HG03025 (cell line): Measurements from ENCODE around the gene PYGO2.

Experiments
- ATAC-seq: cut with Tn5 transposase; IDR thresholded peaks from one replicate; pipeline ENCODE4 v1.9.1; 2021; ENCODE audit warnings: mild to moderate bottlenecking, moderate library complexity; ENCODE audit not compliant: unreplicated experiment, low FRiP score

PYGO2 gene, protein sequence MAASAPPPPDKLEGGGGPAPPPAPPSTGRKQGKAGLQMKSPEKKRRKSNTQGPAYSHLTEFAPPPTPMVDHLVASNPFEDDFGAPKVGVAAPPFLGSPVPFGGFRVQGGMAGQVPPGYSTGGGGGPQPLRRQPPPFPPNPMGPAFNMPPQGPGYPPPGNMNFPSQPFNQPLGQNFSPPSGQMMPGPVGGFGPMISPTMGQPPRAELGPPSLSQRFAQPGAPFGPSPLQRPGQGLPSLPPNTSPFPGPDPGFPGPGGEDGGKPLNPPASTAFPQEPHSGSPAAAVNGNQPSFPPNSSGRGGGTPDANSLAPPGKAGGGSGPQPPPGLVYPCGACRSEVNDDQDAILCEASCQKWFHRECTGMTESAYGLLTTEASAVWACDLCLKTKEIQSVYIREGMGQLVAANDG

DNA sequence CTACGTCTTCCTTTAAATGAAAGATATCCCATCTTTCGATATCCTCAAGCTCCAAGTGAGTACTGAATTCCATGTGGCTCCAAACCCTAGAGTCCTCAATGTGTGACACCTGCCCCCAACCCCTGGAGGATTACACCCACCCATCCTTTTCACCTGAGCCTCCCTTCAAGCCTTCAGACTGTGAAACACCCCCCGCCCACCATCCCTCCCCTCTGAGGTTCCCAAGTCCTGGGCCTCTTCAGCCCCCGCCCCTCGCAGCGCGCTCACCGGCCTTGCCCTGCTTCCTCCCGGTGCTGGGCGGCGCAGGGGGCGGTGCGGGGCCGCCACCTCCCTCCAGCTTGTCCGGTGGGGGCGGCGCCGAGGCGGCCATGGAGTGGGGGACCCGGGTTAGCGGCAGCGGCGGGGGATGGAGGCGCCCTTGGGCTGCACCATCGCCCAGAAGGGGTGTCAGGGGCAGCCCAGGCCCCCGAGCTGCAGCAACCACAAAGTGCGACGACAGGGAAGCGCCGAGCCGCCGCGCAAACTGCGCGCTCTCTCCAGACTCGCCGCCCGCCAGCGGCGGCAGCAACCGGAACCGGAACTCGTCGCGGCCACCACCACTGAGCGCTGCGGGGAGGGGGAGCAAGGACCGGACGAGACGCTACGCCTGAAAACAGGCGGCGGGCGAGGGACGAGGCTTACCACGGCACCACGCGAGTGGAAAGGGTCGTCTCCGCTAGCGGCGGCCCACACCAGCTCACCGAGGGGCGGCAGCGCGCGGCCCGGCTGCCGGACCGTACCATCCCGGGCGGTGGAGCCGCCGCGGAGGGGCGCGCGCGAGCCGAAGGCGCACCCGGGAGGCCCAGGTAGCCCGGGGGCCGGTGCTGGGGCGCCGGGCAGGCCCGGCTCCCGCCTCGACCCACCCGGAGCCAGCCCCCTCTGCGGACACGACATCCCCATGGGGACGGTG is at the start of gene PYGO2:
PYGO2 (minus strand) TSS at position 576 of the 949 bp plus-strand sequence; CDS start at position 370, 206 bp downstream.
- ATAC-seq, result peak; percentile 72

DNA sequence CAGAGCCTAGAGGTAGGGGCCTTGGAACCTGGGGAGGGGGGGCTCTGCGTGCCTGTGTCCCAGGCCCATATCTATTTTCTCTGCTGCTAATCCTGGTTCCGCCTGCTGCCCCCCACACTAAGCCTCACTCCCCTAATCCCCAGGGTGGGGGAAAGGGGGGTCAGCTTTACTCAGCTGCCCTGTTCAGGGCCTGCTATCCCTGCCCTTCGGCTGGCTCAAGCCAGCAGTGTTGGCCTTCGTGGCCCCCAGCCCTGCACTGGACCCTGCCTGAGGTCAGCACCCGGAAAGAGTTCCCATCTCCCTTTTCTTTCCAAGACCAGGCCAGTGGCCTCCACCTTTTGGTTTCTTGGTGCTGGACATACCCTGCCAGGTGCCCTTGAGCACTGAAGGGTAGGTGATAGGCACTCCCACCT is 49.4 kb upstream of the PYGO2 start:
- no peak for ATAC-seq

DNA sequence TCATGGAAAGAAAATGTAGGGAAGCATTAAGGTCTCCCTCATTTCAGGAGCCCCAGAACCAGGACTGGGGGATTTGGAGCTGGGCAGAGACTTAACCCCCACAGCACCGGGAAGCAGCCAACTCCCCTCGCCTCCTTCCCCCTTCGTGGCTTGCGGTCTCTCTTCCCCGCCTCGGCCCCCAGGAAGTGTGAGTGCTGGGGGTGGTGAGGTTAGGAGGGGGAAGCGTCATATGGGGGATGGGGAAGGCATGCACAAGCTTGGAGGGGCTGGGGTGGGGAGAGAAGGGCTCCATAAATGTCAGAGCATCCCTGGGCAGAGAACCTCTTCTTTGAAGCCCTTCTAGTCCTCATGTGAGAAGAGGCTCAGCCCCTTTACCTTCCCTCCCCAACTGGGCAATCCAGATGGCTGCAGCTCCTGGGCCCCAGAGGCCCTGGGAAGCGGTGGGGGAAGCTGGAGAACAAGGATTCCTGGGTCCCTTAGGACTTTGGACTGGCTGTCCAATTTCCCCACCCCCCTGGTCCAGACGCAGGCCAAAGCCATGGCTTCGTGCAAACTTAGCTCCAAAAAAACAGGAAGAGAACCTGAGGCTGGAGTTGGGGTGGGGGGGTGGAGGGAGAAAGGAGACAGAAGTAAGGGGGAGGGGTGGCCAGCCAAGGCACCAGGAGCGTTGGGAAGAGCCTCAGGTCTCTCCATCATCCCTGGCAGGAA is 48.8 kb upstream of the PYGO2 start:
- no peak for ATAC-seq

DNA sequence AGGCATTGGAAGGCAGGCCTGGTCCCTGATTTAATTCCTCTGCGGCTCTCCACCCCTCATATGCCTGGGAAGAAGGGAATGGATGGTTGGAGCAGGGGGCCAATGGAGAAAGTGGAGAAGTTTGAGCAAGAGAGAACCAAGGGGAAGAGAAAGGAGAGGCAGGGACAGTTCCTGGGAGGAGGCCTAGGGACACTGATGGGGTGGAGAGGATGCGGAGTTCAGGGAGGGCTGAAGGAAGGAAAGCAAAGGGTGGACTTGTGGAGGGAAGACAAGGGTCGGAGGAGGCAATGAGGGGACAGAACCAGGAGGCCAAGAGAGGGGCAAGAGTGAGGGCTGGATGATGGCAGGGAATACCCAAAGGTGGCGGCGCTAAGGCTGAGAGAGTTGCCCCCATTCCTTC is 48.2 kb upstream of the PYGO2 start:
- ATAC-seq, result no peak

DNA sequence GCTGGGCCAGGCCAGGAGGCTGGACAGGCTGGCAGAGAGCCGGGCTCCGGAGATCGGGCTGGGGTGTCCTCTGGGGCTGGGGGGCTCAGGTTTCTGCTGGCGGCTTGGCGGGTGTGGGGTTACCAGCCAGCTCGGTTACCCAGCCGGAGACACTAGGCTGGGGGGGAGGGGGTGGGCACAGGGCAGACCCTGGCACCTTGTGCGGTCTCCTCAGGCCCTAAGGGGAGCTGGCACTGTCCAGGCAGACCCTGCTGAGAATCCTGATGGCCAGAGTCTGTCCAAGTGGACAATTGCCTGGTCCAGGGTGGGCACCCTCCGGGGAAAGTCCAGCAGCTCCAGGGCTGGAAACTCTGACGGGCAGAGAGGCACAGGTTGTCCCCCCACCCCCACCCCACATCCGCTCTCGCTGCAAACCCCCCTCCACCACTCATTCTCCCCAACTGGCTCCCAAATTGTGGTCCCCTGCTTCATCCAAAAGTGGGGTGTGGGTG is 47.7 kb upstream of the PYGO2 start:
- ATAC-seq, result no peak

DNA sequence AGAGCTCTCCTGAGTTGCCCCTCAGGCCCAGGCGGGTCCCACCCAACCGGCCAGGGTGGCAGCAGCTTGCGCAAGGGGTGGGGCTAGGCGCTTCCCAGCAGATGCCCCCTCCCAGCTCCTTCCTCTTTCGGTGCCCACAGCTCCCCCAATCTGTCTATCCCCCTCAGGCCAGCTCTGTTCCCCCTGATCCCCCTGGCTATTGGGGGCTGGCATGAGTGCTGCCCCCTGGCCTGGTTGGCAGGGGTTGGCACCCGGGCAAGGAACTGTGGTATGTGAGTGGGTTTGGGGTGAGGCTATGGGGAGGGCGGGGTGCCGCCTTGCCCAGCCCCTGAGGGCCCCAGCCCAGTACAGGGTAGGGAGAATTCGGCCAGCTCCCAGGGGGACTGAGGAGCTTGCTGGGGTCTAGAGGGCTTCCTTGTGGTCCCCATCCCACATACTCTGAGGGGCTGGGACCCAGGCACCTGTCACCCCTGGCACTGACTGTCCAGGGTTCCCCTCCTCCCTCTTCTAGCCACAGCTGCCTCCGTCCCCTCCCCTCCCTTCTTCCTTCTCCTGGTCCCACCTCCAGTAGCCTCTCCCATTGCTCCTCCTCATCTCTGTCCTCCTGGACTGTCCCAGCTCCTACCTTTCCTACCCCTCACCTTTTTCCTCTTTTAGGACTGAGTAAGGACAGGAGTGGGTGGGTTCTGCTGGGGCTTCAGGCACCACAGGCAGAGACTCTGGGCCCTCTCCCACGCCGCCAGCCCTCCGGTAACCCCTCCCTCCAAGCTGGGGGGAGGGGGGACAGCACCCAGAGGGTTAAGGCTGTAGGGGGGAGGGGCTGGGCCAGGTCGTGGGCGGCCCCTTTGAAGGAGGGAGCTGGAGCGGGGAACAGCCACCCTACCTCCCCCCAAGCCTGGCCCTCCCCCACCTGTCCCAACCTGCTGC is 46.7 kb upstream of the PYGO2 start:
- no peak for ATAC-seq

DNA sequence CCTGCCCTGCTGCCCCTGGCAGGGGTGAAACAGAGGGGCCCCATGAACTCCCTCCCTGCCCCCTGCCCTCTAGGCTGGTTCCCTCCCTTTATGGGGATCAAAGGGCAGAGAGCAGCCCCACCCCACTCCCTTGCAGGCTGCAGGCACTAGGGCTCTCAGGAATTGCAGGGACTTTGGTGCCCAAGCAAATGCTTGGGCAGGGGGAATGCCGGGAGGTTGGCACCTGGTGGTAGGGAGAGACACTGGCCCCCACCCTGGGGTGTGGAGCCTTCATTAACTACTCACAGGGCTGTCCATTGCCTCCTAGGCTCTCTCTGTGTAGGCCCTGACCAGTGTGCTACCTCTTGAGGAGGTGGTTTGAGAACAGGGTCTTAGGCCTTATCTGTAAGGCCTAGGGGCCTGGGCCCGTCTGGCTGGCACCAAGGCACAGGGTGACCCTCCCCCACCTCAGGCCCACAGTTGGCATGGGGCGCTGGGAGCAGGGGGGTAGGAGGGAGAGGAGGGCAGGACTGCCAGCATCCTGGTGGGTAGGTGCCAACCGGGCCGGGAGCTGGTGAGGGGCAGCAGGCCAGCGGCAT is 45.8 kb upstream of the PYGO2 start:
- no peak for ATAC-seq

DNA sequence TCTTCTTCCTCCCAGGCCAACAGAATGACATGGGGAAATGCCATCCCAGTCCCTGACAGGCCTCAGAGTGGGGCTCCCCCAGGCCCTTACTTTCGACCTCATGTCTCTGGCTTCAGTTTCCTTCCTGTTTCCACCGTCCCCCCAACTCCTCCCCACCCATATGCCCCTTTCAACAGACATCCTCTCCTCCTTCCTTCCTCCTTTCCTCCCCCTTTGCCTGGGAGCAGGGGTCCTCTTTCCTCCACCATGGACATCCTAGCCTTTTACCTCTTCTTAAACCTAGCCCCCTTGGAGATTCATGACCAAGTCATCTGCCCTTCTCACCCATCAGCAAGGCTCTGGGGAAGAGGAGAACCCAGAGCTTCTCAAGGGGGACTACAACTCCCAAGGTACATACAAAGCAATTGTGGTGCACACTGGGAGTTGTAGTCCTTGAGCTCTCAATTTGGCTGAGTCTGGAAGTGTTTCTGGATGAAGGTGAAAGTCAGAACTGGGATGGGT is 45.1 kb upstream of the PYGO2 start:
- no peak for ATAC-seq

DNA sequence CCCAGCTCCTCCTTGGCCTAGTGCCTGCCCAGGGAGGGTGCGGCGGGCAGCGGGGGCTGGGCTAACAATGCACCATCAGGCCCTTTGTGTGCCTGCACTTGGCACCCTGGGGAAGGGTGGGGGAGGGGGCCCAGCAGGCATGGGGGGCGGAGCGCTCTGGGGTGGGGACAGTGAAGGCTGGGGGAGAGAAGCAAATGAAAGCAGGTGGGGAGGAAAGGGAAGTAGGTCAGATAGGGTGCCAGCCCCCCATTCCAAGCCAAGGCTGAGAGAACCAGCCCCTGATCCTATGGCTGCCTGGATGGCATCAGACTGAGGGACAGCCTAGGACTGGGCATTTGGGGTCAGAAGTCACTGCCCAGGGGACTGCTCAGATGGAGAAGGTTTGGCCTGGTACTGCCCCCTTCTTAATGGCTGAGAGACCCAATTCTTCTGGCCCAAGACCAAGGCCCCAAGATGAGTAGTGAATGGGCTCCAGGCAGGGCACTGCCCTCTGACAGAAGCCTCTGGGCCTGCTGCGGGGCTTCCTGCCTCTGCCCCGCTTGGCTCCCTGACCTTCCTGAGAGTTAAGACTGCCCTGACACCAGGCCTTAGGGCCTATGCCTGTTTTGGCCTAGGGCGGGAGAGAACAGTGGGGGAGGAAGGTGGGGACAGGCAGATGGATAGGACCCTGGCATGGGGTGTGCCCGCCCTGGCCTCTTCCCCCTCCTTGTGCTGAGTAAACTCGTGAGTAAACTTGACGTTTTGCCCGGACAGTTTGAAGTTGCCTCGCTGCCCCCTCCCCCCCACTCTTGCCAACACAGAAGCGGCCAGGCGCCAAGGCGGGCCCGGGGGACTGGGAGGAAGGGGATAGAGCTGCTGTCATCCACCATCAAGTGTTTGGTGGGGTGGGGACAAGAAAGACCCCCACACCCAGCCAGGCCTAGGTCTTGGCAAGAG is 43.8 kb upstream of the PYGO2 start:
- ATAC-seq, result no peak

DNA sequence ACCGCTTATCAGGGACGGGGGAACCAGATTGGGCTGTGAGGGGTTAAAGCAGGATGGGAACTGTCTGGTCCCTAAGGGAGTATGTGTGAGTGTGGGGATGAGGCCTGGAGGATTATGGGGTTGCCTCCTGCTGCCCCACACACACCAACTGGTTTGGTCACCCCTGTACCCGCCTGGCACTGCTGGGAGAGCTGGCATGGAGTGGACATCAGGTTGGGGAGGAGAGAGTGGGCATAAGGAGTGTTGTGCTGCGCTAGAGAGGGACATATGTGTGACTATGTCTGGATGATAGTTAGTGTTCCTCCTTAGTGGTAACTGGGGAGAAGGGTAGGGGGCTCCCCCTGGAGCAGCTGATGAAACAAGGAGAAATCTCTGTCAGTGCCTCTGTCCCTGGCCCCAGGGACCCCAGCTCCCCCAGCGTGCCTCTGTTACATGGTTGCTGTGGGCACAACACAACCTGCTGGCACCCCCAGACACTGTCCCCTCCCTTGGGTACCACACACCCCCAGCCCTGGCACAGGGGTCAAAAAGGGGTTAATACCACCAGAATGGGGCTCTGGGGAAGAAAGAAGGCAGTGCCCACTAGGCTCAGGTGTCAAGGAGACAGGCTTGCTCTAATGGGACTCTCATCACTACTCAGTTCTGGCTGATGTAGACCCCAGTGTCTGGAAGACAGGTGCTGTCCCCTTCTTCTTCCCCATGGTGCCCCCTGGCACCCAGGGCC is 42.9 kb upstream of the PYGO2 start:
- no peak for ATAC-seq

DNA sequence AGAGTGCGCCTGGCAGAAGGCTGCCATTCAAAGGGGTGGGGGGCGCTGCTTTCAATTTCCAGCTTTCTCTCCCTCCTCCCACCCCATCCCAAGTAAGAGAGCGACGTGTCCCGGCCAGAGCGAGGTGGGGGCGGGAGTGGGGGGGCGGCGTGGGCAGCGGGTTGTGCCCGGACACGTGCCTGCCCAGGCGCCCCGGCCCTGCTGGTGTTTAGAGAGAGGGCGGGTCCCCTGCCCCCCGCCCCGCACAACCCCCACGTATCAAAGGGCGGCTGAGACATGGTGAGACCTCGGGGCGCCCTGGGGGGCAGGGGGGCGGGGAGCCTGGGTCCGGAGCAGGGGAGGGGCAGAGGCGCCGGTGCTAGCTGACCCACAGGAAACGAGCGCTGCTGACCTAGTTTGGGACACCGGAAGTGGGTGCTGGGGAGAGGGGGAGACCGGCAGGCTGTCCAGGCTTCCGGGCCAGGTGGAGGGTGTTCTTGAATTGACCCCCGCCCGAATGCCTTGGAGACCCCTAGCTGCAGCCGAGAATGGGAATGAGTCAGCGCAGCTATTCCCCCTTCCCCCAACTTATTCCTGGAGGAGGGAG is 42.3 kb upstream of the PYGO2 start:
- ATAC-seq, result no peak

DNA sequence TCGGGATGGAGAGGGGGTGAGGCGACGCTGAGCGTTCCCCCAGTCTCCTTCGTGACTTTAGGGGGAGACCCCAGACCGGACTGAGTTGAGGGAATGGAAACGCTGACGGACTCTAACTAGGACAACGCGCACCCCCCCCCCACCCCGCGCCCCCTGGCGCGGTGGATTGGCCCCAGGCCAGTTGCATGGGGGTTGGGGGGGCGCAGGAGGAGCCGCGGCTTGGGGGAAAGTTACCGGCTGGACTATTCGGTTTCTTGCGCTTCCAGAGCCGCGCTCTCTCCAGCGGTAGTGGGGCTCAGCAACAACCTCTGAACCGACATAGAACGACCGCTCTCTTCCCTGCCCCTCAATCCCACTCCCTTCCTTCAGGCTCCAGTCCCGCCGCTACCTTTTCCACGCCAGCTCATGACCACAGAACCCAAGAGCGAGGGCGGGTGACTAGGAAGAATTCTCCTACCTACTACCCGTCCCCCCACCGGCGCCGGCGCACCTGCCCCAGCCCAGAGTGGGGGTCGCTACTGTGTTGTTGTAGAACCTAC is 41.7 kb upstream of the PYGO2 start:
- no peak for ATAC-seq

DNA sequence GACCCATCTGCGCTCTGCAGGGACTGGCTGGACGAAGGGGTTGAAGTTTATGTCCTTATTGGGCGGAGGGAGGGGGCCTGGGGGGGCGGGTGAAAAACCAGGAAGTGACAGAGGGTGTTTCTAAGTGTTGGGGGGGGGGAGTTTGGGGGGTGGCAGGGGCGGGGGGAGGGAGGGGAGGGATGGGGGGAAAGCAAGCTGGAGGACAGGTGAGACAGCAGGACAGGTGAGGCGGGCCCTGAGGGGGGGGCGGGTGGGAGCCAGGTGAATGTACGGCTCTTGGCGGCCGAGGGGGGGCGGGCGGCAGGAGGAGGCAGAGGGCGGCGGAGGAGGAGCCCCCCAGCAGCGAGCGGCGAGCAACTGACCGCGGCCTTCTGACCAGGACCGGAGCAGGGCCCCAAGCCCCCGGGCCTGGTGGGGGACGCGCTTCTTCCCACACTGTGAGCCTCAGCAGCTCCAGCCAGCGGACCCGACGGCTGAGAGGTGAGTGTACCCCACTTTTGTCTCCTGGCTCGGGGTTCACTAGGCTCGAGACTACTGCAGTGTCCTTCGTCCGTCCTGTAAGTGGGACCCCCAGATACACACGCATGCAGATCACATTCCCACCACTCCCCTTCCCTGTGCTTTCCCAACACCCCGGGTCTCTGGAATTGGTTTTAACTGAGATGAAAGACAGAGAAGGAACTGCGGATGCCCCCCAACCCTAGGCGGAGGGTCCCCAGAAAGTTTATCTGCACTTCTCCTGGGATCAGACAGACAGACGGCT is 41.1 kb upstream of the PYGO2 start, which contains the start of gene ZBTB7B:
ZBTB7B (plus strand) TSS at position 339 of the 763 bp plus-strand sequence. CDS start 11,859 bp downstream, outside the sequence.
- no peak for ATAC-seq

DNA sequence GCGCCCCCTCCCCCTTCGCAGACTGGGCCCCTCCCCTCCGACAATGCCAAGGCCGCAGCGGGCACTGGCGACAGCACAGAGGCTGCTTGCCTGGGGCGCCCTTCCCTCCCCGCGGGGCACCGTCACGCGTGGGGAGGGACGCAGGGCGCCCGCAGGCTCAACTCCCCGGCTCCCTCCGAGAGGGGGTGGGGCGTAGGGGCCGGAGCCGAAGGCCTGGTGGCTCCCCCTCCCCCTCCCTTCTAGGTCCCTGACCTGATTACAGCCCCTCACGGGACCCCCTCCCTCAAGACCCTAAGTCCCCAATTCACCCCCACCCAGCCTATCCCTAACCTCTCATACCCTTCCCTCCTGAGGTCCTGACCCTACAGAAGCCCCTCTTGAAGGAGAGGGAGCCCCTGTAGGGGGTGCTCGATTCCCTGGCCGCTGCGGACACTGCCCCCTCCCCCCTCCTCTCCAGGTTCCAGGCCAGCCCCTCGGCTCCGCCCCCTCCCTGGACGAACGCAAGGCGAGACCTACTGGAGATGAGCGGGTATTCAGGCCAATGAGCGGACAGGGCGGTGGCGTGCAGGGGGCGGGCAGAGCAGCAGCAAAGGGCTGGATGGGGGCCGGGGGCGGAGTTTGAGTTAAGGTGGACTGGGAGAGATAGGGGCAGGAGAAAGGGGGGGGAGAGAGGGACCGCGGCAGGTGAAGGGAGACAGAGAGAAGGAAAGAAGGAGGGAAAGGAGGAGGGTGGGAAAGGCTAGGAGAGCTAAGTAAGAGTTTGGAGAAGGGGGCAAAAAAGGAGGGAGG is 40.3 kb upstream of the PYGO2 start:
- no peak for ATAC-seq

DNA sequence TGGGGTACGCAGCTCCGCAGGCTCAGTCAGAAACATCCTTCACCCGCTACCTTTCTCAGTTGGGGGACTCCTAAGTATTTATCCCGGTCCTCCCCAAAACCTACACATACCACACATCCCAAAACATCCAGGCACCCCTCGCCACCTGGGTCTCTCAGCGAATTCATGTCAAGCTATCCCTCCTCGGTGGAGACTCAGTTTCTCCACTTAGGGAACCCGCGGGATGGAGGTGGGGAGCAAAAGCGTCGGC is 39.8 kb upstream of the PYGO2 start:
- no peak for ATAC-seq
